Measurements from ENCODE around the gene ZIC4. TPM values are rescaled to one million over a fixed set of nuclear protein-coding genes. Genes with fewer than 3 reads are reported as not detected.

Gene ZIC4
- total RNA-seq, 1 experiment from 2014 or later, result 0.17 TPM

GRCh38 chr3:147405231-147406027 lies 914 bp downstream of the ZIC4 start:
- DNase-seq (ENCODE audit: low read depth), result no peak

- no peak for DNase-seq (ENCODE audit: low read depth)
These were observed 1.5 kb downstream of the ZIC4 start for GRCh38 chr3:147404800-147405230.

- no peak for DNase-seq (ENCODE audit: low read depth)
These were observed 2.1 kb downstream of the ZIC4 start for GRCh38 chr3:147404000-147404799.

GRCh38 chr3:147403511-147403910 lies 2.8 kb downstream of the ZIC4 start:
- no peak for DNase-seq (ENCODE audit: low read depth)

GRCh38 chr3:147402159-147402558 lies 4.2 kb downstream of the ZIC4 start:
- no peak for DNase-seq (ENCODE audit: low read depth)

- DNase-seq (ENCODE audit: low read depth), result no peak
These were observed 4.9 kb downstream of the ZIC4 start for GRCh38 chr3:147401421-147401820.

GRCh38 chr3:147400999-147401398 lies 5.3 kb downstream of the ZIC4 start:
- no peak for DNase-seq (ENCODE audit: low read depth)

- DNase-seq (ENCODE audit: low read depth), result no peak
These were observed 6.2 kb downstream of the ZIC4 start for GRCh38 chr3:147400111-147400510.

GRCh38 chr3:147398813-147399534 lies 7.4 kb downstream of the ZIC4 start:
- no peak for DNase-seq (ENCODE audit: low read depth)

GRCh38 chr3:147397875-147398812 lies 8.2 kb downstream of the ZIC4 start:
- DNase-seq (ENCODE audit: low read depth), result no peak

- DNase-seq (ENCODE audit: low read depth), result no peak
These were observed 9.0 kb downstream of the ZIC4 start for GRCh38 chr3:147397155-147397874.

- no peak for DNase-seq (ENCODE audit: low read depth)
These were observed 9.7 kb downstream of the ZIC4 start for GRCh38 chr3:147396712-147397046.

GRCh38 chr3:147395899-147396711 lies 10.2 kb downstream of the ZIC4 start:
- no peak for DNase-seq (ENCODE audit: low read depth)

- DNase-seq (ENCODE audit: low read depth), result no peak
These were observed 11.5 kb downstream of the ZIC4 start for GRCh38 chr3:147394884-147395225.

- DNase-seq (ENCODE audit: low read depth), result peak; percentile 49
These were observed 12.1 kb downstream of the ZIC4 start for GRCh38 chr3:147393943-147394883.

- DNase-seq (ENCODE audit: low read depth), result peak; percentile 90
These were observed 12.9 kb downstream of the ZIC4 start for GRCh38 chr3:147393261-147393942.

GRCh38 chr3:147392625-147392946 lies 13.8 kb downstream of the ZIC4 start:
- no peak for DNase-seq (ENCODE audit: low read depth)
